PFSK-1 (cell line): ENCODE results near the gene ABI3BP.

Experiments
- FOXP2 ChIP-seq: optimal IDR thresholded peaks from 2 replicates; pipeline ENCODE3; 2011; ENCODE audit warnings: borderline replicate concordance, control low read depth, inconsistent platforms; ENCODE audit not compliant: insufficient read depth; ENCODE audit errors: extremely low read length, extremely low read depth
- POLR2AphosphoS5 ChIP-seq: IDR thresholded peaks from 2 replicates; pipeline ENCODE4 v1.6.1; 2012; ENCODE audit warnings: low read depth, mild to moderate bottlenecking, control low read depth, low read length, moderate library complexity
- SIN3A ChIP-seq: IDR thresholded peaks from 2 replicates; pipeline ENCODE4 v1.6.1; 2012; ENCODE audit warnings: mild to moderate bottlenecking, low read length, moderate library complexity, borderline replicate concordance; ENCODE audit not compliant: insufficient read depth
- TAF1 ChIP-seq: IDR thresholded peaks from 2 replicates; pipeline ENCODE4 v1.6.1; 2012; ENCODE audit warnings: low read length, control low read depth, borderline replicate concordance; ENCODE audit not compliant: insufficient read depth
- TF ChIP-seq, protein P1 (sequence below), 2 experiments: IDR thresholded peaks; 2 replicates each; pipeline versions ENCODE4 v1.6.1 to v1.8.0; 2011 to 2012; ENCODE audit warnings: low read depth in 2 of 2, low read length in 2 of 2, control low read depth in 1 of 2, inconsistent platforms in 1 of 2, mild to moderate bottlenecking in 1 of 2, moderate library complexity in 1 of 2; ENCODE audit not compliant: insufficient read depth in 1 of 2

The ABI3BP gene

DNA sequence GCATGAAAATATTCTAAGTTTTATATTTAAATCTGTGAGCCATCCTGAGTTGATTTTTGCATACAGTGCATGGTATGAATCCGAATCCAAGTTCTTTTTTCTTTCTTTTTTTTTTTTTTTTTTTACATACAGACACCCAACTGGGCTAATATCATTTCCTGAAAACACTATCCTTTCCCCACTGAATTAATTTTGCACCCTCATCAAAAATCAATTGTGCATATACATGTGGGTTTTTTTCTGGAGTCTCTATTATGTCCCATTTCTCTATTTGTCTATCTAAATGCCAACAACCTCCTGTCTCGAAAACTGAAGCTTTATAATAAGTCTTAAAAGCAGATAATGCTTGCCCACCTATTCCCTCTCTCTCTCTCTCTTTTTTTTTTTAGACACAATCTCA lies 5.9 kb upstream of the ABI3BP start:
- TF ChIP-seq SIN3A (no peak), POLR2AphosphoS5 (no peak), FOXP2 (no peak), TAF1 (no peak)
- TF ChIP-seq, protein P1, sequence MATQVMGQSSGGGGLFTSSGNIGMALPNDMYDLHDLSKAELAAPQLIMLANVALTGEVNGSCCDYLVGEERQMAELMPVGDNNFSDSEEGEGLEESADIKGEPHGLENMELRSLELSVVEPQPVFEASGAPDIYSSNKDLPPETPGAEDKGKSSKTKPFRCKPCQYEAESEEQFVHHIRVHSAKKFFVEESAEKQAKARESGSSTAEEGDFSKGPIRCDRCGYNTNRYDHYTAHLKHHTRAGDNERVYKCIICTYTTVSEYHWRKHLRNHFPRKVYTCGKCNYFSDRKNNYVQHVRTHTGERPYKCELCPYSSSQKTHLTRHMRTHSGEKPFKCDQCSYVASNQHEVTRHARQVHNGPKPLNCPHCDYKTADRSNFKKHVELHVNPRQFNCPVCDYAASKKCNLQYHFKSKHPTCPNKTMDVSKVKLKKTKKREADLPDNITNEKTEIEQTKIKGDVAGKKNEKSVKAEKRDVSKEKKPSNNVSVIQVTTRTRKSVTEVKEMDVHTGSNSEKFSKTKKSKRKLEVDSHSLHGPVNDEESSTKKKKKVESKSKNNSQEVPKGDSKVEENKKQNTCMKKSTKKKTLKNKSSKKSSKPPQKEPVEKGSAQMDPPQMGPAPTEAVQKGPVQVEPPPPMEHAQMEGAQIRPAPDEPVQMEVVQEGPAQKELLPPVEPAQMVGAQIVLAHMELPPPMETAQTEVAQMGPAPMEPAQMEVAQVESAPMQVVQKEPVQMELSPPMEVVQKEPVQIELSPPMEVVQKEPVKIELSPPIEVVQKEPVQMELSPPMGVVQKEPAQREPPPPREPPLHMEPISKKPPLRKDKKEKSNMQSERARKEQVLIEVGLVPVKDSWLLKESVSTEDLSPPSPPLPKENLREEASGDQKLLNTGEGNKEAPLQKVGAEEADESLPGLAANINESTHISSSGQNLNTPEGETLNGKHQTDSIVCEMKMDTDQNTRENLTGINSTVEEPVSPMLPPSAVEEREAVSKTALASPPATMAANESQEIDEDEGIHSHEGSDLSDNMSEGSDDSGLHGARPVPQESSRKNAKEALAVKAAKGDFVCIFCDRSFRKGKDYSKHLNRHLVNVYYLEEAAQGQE (IDR thresholded peaks at IDR 0.05; ENCODE audit: insufficient read depth in 1 of 2, low read depth in 2 of 2, low read length in 2 of 2): no peak

DNA sequence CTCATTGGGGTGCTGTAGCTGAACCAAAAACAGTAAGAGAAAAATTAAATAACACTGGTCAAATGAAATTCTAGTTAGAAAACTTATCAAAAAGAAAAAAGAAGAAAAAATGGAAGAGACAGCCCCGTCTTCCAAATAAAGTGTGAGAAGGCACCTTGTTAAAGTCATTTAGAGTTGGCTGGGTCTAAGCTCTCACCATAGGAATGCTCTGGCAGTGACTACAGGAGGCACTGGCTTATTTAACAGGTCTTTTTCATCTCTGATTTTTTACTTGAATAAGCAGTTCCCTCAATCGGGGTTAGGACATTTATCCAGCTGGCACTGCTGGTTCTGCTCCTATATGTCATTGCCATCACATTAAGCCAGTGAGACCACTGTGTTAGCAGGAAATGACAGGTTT lies 1.6 kb upstream of the ABI3BP start:
- TF ChIP-seq, protein P1 (IDR thresholded peaks at IDR 0.05; ENCODE audit: insufficient read depth in 1 of 2, low read depth in 2 of 2, low read length in 2 of 2): no peak
- no peak for TF ChIP-seq SIN3A
- TF ChIP-seq FOXP2: no peak
- TF ChIP-seq POLR2AphosphoS5: no peak
- TF ChIP-seq TAF1: no peak

DNA sequence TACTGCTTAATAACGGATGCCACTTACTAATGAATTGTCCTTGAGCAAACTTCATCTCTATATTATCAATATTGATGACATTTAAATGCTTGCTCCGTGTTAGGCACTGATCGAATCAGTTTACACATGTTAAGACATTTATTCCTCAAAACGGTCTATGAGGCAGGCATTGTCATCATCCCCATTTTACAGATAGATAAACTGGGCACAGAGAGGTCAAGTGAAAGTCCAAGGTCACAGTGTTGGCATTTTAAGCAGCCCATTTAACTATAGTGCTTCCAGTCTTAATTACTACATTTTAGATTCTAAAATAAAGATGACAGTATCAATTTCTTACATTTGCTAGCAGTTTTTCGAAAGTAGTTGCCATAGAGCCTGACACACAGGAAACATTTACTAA lies 966 bp upstream of the ABI3BP start:
- TF ChIP-seq TAF1 (no peak), SIN3A (no peak), POLR2AphosphoS5 (no peak)
- TF ChIP-seq, protein P1 (IDR thresholded peaks at IDR 0.05; ENCODE audit: insufficient read depth in 1 of 2, low read depth in 2 of 2, low read length in 2 of 2): no peak

DNA sequence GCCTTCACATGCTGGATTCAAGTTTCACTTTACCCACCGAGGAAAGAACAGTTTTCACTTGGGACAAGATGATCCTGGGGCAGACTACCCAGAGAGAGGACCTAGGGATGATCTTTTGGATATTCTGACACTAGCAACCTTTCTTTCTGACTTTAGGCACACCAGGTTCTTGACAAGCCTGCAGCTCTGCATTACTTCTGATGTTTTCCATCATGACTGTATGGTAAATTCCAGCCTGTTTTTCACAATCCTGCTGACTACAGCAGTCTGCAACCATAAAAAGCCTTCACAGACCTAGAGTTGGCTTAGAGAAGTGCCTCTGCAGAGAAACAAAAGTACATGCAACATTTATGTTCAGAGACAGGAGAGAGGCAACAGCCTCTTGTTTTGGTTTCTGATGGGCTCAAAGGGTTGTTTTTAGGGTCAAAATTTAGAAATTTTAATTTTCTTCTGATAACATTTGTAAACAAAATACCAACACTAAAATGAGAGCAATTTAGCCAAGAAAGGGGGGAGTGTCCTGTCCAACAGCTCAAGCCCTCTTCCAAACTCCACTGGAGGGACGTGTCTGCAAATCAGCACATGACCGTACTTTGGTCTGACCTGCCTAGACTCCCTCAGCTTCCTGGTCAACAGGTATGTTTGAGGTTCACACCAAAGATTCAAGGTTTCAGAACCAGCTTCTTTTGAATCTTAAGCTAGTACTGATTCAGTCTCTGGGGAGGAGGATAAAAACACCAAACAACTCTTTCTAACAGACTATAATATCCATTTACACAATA lies 799 bp downstream of the ABI3BP start:
- TF ChIP-seq POLR2AphosphoS5 (no peak), SIN3A (no peak)

DNA sequence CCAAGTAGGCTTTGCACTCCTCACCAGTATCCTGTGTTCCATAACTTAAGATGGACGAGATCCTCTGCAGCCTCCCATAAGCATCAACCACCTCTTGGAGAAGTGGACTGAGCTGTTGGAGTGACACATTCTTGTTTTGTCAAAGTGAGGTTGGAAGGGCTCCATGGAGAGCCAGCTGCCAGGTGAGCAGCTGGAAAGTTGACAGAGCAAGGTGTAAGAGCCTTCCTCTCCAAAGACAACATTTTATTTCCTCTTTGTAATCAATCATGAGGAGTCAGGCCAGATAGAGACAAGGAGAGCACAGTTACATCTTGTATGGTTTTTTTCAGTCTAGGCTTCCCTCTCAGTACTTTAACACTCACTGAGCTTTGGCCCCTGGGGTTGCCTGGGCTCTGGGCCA lies 5.1 kb downstream of the ABI3BP start:
- TF ChIP-seq FOXP2: no peak
- no peak for TF ChIP-seq TAF1

DNA sequence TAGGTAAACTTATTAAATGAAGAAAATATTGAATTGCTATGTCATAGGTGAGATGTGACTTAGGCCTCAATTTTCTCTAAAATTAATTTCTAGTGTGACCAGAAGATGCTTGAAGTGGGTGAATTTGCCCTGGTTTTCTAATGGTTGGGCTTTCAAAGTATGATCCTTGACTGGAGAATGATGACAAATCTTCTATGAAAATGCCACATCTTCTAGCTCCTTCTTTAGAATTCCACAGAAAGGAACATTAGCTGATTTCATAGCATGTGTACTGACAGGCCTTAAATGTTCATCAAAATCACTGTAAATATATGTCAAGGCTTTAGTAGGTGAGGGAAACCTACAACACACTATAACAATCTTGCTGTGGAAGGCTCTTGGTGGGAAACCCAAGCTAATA lies 8.9 kb downstream of the ABI3BP start:
- no peak for TF ChIP-seq SIN3A
- TF ChIP-seq TAF1: no peak
- no peak for TF ChIP-seq FOXP2
- no peak for TF ChIP-seq POLR2AphosphoS5
- TF ChIP-seq, protein P1 (IDR thresholded peaks at IDR 0.05; ENCODE audit: insufficient read depth in 1 of 2, low read depth in 2 of 2, low read length in 2 of 2): no peak
